Measurements from ENCODE around the gene OR11H7. TPM values are rescaled to one million over a fixed set of nuclear protein-coding genes. Genes with fewer than 3 reads are reported as not detected.
A peak's percentile ranks its signal among the peaks of the same experiment; 100 is the strongest.
"Not testable (repeated sequence)": the region's sequence is repeated elsewhere in the genome, so short reads cannot be mapped to it uniquely, and the experiment has no call there.

Gene OR11H7
- total RNA-seq, 1 experiment from 2014 or later = not detected

DNA sequence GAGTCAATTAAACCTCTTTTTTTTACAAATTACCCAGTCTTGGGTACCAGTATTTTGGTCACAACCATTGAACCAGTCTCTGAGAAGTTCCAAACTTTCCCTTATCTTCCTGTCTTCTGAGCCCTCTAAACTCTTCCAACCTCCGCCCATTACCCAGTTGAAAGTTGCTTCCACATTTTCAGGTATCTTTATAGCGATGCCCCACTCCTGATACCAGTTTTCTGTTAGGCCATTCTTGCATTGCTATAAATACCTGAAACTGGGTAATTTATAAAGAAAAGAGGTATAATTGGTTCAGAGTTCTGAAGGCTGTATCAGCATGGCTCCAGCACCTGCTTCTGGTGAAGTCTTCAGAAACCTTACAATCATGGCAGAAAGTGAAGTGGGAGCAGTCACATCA, 45.3 kb downstream of the OR11H7 start:
- no peak overlapping the region for H3K4me3 ChIP-seq (ENCODE audit: low read length)
- intact Hi-C loops (cut with micrococcal nuclease) = no loop called here
- H3K27ac ChIP-seq (ENCODE audit: low read length) = no peak overlapping the region
- no peaks in the 10 kb centered on the region for H3K27me3 ChIP-seq (ENCODE audit: low read length)
- H4K20me1 ChIP-seq (ENCODE audit: low read length) = no peaks in the 10 kb centered on the region
- H3K9me2 ChIP-seq (replicated peaks; ENCODE audit: low read length) = no peaks in the 10 kb centered on the region
- ChIA-PET CTCF (no interaction called here), POLR2A (ENCODE audit: unreplicated experiment) (no interaction called here)
- no peaks in the 10 kb centered on the region for H3K9me3 ChIP-seq (ENCODE audit: low read length)
- H3K4me2 ChIP-seq (ENCODE audit: low read length) = no peak overlapping the region
- H3F3A ChIP-seq (ENCODE audit: low read length, unreplicated experiment) = no peaks in the 10 kb centered on the region
- no peaks in the 10 kb centered on the region for H3K79me2 ChIP-seq (ENCODE audit: low read length)
- H2AFZ ChIP-seq (ENCODE audit: low read length) = no peak overlapping the region
- H3K9ac ChIP-seq (ENCODE audit: low read length) = no peak overlapping the region
- no peak for TF ChIP-seq EZH2 (IDR thresholded peaks at IDR 0.05; ENCODE audit: low read length, unreplicated experiment)
- TF ChIP-seq CTCF (conservative IDR thresholded peaks at IDR 0.05; ENCODE audit: low read depth, low read length) = no peak
- TF ChIP-seq EZH2phosphoT487 (IDR thresholded peaks at IDR 0.05; ENCODE audit: borderline replicate concordance, low read length) = no peak
- no peaks in the 10 kb centered on the region for H3K4me1 ChIP-seq (ENCODE audit: insufficient read depth, low read length)
- no peak for ATAC-seq
- no peak for DNase-seq
- BruUV-seq (replicated peaks) = no TSS peak
- peaks cover 7% of the 10 kb centered on the region; the same call in 1 of the 2 replicates for H3K36me3 ChIP-seq (ENCODE audit: low read depth, low read length)

GRCh38 chr14:20277409-20277808, 48.6 kb downstream of the OR11H7 start:
- intact Hi-C loops (cut with micrococcal nuclease) = no loop called here
- Histone ChIP-seq H3K79me2 (ENCODE audit: low read length) (no peaks in the 10 kb centered on the region), H3K4me3 (ENCODE audit: low read length) (no peak overlapping the region), H4K20me1 (ENCODE audit: low read length) (no peaks in the 10 kb centered on the region), H3F3A (ENCODE audit: low read length, unreplicated experiment) (no peaks in the 10 kb centered on the region), H3K9me2 (replicated peaks; ENCODE audit: low read length) (no peaks in the 10 kb centered on the region), H3K9ac (ENCODE audit: low read length) (no peak overlapping the region), H3K4me2 (ENCODE audit: low read length) (no peak overlapping the region), H3K36me3 (ENCODE audit: low read depth, low read length) (peaks cover 7% of the 10 kb centered on the region; the same call in 1 of the 2 replicates), H3K4me1 (ENCODE audit: insufficient read depth, low read length) (no peaks in the 10 kb centered on the region), H3K27me3 (ENCODE audit: low read length) (no peaks in the 10 kb centered on the region), H2AFZ (ENCODE audit: low read length) (no peak overlapping the region), H3K9me3 (ENCODE audit: low read length) (no peaks in the 10 kb centered on the region), H3K27ac (ENCODE audit: low read length) (no peak overlapping the region)
- BruUV-seq (replicated peaks) = no TSS peak
- ATAC-seq = no peak
- TF ChIP-seq EZH2phosphoT487 (IDR thresholded peaks at IDR 0.05; ENCODE audit: borderline replicate concordance, low read length) (no peak), EZH2 (IDR thresholded peaks at IDR 0.05; ENCODE audit: low read length, unreplicated experiment) (no peak), CTCF (conservative IDR thresholded peaks at IDR 0.05; ENCODE audit: low read depth, low read length) (no peak)
- ChIA-PET POLR2A (ENCODE audit: unreplicated experiment) (no interaction called here), CTCF (no interaction called here)
- no peak for DNase-seq

- POLR2A ChIA-PET (ENCODE audit: unreplicated experiment) = no interaction called here
- CTCF ChIA-PET = no interaction called here
- Histone ChIP-seq H2AFZ (ENCODE audit: low read length) (no peak overlapping the region), H3K9ac (ENCODE audit: low read length) (no peak overlapping the region), H3K9me3 (ENCODE audit: low read length) (no peaks in the 10 kb centered on the region), H3F3A (ENCODE audit: low read length, unreplicated experiment) (no peaks in the 10 kb centered on the region), H3K27me3 (ENCODE audit: low read length) (no peaks in the 10 kb centered on the region), H3K4me3 (ENCODE audit: low read length) (no peak overlapping the region), H3K4me1 (ENCODE audit: insufficient read depth, low read length) (no peaks in the 10 kb centered on the region), H3K79me2 (ENCODE audit: low read length) (no peaks in the 10 kb centered on the region), H3K27ac (ENCODE audit: low read length) (no peak overlapping the region), H4K20me1 (ENCODE audit: low read length) (no peaks in the 10 kb centered on the region), H3K9me2 (replicated peaks; ENCODE audit: low read length) (no peaks in the 10 kb centered on the region), H3K4me2 (ENCODE audit: low read length) (no peak overlapping the region), H3K36me3 (ENCODE audit: low read depth, low read length) (peaks cover 7% of the 10 kb centered on the region; the same call in 1 of the 2 replicates)
- no TSS peak for BruUV-seq (replicated peaks)
- DNase-seq (peak; percentile 22), ATAC-seq (no peak)
- intact Hi-C loops (cut with micrococcal nuclease) = no loop called here
- TF ChIP-seq EZH2 (IDR thresholded peaks at IDR 0.05; ENCODE audit: low read length, unreplicated experiment) = no peak
- no peak for TF ChIP-seq EZH2phosphoT487 (IDR thresholded peaks at IDR 0.05; ENCODE audit: borderline replicate concordance, low read length)
- TF ChIP-seq CTCF (conservative IDR thresholded peaks at IDR 0.05; ENCODE audit: low read depth, low read length) = no peak
Observed at GRCh38 chr14:20278414-20278813, 49.6 kb downstream of the OR11H7 start.

- H3K9ac ChIP-seq (ENCODE audit: low read length); DNase-seq; H3K4me3 ChIP-seq (ENCODE audit: low read length); POLR2A ChIA-PET (ENCODE audit: unreplicated experiment); intact Hi-C loops (cut with micrococcal nuclease); H3K9me3 ChIP-seq (ENCODE audit: low read length); H3K4me1 ChIP-seq (ENCODE audit: insufficient read depth, low read length); BruUV-seq (replicated peaks); H3K79me2 ChIP-seq (ENCODE audit: low read length); H3K27me3 ChIP-seq (ENCODE audit: low read length); H3K9me2 ChIP-seq (replicated peaks; ENCODE audit: low read length); H2AFZ ChIP-seq (ENCODE audit: low read length); H4K20me1 ChIP-seq (ENCODE audit: low read length); CTCF ChIA-PET; H3F3A ChIP-seq (ENCODE audit: low read length, unreplicated experiment); H3K4me2 ChIP-seq (ENCODE audit: low read length); H3K36me3 ChIP-seq (ENCODE audit: low read depth, low read length); H3K27ac ChIP-seq (ENCODE audit: low read length); ATAC-seq: not testable (repeated sequence)
Observed at GRCh38 chr14:20280265-20280664, 51.5 kb downstream of the OR11H7 start.

Data from PC-3 (cell line).